AG10803 (cell line): ENCODE data around the gene GTF2A1L.
A peak's percentile ranks its signal among the peaks of the same experiment; 100 is the strongest.
"Not testable (repeated sequence)": the region's sequence is repeated elsewhere in the genome, so short reads cannot be mapped to it uniquely, and the experiment has no call there.

Experiments used
- DNase-seq: peaks from one replicate; pipeline ENCODE4 v3.0.0; 2010; ENCODE audit warnings: low read depth
- H3K4me3 ChIP-seq: 2 replicates; pipeline ENCODE4 v1.5.1; 2011; ENCODE audit warnings: mild to moderate bottlenecking, low read length, control low read depth
- TF ChIP-seq, protein P1 (sequence below): conservative IDR thresholded peaks from 2 replicates; pipeline ENCODE4 v1.5.1; 2011; ENCODE audit warnings: mild to moderate bottlenecking, low read length, control low read depth, inconsistent platforms

GTF2A1L gene

DNA sequence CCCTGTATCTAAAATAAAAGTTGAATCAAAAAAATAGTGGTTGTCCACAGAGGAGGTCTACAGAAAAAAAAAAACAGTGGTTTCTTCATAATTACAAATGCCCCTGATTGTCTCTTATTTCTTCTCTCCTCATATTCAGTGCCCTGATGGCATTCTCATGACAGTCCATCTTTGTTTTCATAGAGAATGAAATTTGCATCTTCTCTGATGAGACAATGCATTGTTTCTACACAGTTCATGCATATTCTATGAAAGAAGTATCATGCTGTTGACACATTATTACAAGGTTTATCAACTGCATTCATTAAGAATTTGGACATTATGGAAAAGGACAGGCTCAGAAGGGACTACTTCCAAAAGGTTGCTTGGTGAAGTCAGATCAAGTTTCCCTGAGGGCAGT, 78.3 kb downstream of the GTF2A1L start:
- DNase-seq = no peak
- TF ChIP-seq, protein P1, sequence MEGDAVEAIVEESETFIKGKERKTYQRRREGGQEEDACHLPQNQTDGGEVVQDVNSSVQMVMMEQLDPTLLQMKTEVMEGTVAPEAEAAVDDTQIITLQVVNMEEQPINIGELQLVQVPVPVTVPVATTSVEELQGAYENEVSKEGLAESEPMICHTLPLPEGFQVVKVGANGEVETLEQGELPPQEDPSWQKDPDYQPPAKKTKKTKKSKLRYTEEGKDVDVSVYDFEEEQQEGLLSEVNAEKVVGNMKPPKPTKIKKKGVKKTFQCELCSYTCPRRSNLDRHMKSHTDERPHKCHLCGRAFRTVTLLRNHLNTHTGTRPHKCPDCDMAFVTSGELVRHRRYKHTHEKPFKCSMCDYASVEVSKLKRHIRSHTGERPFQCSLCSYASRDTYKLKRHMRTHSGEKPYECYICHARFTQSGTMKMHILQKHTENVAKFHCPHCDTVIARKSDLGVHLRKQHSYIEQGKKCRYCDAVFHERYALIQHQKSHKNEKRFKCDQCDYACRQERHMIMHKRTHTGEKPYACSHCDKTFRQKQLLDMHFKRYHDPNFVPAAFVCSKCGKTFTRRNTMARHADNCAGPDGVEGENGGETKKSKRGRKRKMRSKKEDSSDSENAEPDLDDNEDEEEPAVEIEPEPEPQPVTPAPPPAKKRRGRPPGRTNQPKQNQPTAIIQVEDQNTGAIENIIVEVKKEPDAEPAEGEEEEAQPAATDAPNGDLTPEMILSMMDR = no peak
- no peak overlapping the region for H3K4me3 ChIP-seq

DNA sequence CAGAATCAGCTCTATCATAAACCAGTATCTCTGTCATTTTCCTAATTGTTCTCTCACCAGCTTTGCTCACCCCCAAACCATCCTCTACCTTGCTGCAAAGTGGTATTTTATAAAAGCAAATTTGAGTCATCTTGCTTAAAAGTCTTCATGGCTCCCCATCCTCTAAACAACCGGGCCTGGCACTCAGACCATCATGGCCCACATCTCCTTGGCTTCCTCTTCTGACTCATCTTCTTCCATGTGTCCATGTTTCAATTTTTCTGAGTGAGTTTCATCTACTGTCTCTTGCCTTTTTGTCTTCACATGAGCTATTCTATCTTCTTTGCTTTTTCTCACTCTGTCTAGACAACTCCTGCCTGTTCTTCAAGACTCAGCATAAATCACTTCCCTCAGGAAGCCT, 79.2 kb downstream of the GTF2A1L start:
- TF ChIP-seq, protein P1 = no peak
- no peak overlapping the region for H3K4me3 ChIP-seq
- no peak for DNase-seq

DNA sequence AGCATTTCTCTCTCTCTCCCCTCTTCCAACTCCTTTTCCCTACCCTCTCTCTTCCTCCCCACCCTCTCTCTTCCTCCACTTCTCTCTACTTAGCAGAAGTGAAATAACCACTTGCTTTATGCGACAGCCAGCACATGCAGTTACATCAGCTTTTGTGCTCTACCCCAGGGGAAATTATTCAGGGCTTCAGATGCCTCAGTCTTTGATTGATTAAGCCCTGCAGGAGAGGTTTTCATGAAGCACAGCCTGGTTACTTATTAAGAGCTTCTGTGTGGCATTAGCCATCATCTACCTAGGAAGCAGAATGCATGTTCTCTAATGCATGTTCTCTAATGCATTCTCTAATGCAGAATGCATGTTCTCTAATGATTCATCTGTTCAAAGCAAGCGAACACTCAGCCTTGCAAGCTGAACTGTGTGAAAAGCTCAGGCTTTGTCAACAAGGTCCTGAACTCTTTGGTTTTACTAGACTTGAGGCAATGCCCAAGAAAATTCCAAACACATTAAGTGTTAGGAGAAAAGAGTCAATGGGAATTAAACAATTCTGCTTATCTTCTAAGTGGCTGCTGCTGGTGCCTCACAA, 81.8 kb downstream of the GTF2A1L start:
- TF ChIP-seq, protein P1 = no peak
- DNase-seq = peak; percentile 75
- H3K4me3 ChIP-seq = no peak overlapping the region

DNA sequence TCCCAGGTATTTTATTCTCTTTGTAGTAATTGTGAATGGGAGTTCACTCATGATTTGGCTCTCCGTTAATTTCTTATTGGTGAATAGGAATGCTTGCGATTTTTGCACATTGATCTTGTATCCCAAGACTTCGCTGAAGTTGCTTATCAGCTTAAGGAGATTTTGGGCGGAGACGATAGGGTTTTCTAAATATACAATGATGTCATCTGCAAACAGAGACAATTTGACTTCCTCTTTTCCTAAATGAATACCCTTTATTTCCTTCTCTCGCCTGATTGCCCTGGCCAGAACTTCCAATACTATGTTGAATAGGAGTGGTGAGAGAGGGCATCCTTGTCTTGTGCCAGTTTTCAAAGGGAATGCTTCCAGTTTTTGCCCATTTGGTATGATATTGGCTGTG, 86.0 kb downstream of the GTF2A1L start:
- not testable (repeated sequence) for DNase-seq, H3K4me3 ChIP-seq

- TF ChIP-seq, protein P1 = no peak
- no peak overlapping the region for H3K4me3 ChIP-seq
- no peak for DNase-seq
Measured at GRCh38 chr2:48707466-48707865, 89.8 kb downstream of the GTF2A1L start.

GRCh38 chr2:48709096-48710034, 91.7 kb downstream of the GTF2A1L start:
- TF ChIP-seq, protein P1 = no peak
- H3K4me3 ChIP-seq = no peak overlapping the region
- DNase-seq = no peak

DNA sequence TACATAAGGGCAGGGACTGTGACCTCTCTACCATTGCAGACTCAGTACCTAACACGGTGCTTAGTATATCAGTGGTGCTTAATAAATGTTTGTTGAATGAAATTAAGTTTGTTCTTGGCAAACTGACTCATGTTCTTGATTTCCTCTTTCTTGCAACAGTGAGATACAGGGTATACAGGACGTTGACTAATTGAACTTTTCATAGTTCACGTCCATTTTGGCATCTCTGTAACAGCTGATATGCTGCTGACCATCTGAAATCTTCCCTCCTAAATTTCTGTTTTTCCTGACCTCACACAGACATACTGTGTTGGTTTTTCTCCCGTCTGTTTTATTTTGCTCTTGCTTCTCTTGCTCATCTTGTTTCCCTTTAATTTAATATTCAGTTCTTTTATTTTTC, 93.7 kb downstream of the GTF2A1L start:
- TF ChIP-seq, protein P1 = no peak
- no peak overlapping the region for H3K4me3 ChIP-seq
- DNase-seq = no peak
